KBM-7 (cell line): ENCODE data around the gene FAM111B.
A peak's percentile ranks its signal among the peaks of the same experiment; 100 is the strongest.
"Not testable (repeated sequence)": the region's sequence is repeated elsewhere in the genome, so short reads cannot be mapped to it uniquely, and the experiment has no call there.

ENCODE experiments used
- DNase-seq: peaks from one replicate; pipeline ENCODE4 v3.0.0-alpha.2; 2015
- in situ Hi-C: fragments of 300-500 bp; cut with MboI; formaldehyde crosslinking; loops from 2 replicates; pipeline ENCODE4 v1.14.3; 2020; ENCODE audit warnings: low sequenced_read_pairs, low pct_unique_long_range_greater_than_20kb, mixed read lengths

FAM111B gene, protein sequence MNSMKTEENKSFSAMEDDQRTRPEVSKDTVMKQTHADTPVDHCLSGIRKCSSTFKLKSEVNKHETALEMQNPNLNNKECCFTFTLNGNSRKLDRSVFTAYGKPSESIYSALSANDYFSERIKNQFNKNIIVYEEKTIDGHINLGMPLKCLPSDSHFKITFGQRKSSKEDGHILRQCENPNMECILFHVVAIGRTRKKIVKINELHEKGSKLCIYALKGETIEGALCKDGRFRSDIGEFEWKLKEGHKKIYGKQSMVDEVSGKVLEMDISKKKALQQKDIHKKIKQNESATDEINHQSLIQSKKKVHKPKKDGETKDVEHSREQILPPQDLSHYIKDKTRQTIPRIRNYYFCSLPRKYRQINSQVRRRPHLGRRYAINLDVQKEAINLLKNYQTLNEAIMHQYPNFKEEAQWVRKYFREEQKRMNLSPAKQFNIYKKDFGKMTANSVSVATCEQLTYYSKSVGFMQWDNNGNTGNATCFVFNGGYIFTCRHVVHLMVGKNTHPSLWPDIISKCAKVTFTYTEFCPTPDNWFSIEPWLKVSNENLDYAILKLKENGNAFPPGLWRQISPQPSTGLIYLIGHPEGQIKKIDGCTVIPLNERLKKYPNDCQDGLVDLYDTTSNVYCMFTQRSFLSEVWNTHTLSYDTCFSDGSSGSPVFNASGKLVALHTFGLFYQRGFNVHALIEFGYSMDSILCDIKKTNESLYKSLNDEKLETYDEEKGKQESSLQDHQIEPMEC

DNA sequence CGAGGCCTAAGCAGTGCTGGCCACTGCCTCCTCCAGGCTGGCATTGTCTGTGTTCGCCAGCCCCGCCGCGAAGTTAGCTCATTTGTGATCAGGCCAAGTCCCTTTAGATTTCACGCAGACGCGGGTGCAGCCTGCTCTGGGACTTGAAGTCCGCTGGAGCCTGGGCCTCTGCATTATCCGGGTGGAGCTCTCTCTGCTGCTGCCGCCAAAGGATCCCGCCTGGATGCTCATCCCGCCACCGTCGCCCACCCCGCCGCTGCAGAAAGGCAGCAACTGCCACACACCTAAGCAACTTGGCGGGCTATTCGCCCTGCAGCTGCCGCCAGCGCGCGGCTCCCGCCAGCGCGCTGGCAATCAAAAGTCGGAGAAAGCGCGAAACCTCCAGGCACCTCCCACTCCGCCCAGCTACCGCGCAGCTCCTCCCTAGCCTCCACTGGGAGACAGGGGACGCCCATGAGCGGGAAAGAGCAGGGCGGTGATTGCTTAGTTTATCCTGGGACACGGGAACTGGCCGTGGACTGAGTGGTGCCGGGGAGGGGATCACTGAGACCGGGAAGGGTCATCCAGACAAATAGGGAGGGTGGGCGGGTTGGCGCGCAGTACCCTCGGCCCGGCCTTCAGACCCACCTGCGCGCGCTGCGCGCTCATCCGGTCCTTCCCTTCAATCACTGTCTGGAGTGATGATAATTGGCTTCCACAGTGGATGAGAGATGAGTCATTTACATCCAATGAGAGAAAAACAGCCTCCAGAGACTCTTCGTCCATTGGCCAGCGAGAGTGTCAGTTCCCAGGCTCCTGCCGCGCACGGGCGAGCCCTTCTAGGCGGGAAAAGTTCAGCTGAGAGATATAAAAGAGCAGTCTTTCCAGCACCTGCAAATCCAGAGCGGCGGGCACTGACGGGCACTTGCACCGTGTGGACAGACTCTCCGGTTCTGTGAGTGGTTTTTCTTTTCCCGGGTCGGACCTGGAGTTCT lies at the start of gene FAM111B:
TSS of gene FAM111B (plus strand) at position 875 of the 974 bp plus-strand sequence. CDS start 2,389 bp downstream, outside the sequence.
- peak; percentile 83 for DNase-seq
- in situ Hi-C loops, result no loop called here

DNA sequence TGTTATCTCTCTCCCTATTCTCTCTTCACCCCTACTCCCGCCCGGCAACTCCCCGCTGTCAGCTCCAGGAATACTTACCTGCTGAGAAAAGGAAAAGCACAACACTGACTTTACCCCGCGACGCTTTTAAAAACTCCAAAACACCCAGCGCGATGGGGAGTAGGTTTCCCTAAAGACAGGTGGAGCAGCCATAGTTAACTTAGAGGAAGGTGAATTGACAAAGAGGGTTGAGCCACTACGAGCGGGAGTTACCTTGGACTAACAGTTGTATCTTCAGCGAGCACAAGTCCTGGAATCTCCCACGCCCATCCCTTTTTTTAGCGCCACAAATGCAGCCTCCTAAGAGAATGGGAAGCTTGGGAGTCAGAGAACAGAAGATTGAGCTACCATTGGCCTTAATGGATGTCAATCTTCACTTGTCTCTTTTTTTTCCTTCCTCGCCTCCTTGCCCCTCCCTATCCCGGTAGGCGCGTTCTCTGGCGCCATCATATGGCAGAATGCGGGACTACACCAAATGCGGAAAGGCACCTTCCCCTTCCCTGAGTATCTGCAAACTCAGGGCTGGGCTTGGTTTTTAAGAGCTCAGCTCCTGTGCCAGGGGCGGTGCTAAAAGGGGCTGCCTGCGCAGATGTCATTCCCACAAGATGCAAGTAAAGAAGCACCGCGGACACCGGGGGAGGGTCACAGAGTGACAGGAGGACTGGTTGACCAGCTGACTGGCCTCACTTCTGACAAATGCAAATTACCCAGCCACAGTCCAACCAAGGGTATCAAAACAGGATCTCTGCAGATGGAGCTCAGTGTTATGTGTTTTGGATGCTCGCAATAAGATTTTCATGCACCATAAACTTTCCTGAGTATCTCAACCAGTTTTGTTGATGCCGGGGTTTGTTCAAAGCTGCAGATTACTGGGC lies 48.7 kb upstream of the FAM111B start:
- in situ Hi-C loops, result not testable (repeated sequence)
- peak; percentile 97 for DNase-seq

DNA sequence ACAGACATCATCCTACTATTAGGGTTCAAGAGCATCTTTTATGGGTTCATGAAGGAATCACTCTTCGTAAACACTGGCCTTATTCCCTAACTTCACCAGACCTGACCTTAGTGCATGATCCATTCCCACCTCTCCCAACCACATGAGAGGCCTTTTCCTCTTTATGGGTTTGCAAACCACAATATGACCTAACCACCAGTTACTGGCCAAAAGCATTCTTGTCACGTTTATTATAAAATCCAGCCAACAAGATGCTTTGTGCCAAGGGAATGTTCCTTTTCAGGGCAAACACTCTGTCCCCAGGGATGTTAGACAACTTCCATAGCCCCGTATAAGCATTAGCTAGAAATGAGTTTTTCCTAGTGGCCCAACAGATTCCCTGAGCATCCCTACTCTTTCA lies 46.9 kb upstream of the FAM111B start:
- DNase-seq, in situ Hi-C loops: not testable (repeated sequence)

DNA sequence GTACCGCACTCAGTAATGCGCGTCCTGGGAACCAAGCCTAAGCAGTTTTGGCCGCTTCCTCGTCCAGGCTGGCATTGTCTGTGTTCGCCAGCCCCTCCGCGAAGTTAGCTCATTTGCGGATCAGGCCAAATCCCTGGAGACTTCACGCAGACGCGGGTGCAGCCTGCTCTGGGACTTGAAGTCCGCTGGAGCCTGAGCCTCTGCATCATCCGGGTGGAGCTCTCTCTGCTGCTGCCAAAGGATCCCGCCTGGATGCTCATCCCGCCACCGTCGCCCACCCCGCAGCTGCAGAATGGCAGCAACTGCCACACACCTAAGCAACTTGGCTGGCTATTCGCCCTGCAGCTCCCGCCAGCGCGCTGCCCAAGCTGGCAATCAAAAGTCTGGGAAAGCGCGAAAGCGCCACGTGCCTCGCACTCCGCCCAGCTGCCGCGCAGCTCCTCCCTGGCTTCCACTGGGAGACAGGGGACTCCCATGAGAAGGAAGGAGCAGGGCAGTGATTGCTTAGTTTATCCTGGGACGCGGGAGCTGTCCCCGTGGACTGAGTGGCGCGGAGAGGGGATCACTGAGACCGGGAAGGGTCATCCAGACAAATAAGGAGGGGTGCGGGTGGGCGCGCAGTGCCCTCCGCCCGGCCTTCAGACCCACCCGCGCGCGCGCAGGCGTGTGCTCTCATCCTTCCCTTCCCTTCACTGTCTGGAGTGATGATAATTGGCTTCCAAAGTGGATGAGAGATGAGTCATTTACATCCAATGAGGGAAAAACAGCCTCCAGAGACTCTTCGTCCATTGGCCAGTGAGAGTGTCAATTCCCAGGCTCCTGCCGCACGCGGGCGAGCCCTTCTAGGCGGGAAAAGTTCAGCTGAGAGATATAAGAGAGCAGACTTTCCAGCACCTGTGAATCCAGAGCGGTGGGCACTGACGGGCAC lies 44.2 kb upstream of the FAM111B start:
- no peak for DNase-seq
- in situ Hi-C loops, result no loop called here

DNA sequence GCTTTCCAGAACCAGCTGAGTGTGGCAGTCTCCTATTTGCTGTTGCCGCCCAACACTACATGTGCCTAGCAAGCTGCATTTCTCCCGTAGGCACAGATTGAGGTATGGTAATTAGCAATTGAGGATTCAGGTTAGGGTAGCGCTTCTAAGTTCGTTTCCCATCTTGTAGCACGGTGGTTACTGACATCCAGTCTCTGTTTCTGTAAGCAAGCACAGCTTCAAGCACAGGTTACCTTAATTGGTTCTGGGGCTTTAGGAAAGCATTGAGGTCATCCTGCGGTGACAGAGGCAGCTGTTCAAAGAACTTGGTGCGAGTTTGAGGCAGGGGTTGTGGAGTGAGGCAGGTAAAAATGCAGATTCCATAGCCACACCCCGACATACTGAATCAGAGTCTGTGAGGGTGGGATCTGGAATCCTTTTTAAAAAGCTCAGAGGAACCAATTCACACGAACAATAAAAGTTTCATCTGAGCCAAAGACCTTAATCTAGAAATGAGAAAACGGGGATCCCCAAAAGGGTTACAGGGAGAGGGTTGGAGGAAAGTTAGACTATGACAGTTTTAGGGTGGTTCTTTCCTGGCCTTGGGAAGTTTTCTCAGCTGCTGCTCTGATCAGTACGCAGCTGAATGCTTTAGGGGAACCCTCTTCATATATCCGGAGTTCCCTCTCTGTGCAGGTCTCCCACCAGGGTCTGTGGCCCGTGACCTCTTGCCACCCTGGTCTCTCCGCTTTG lies 42.9 kb upstream of the FAM111B start:
- in situ Hi-C loops, DNase-seq: not testable (repeated sequence)

DNA sequence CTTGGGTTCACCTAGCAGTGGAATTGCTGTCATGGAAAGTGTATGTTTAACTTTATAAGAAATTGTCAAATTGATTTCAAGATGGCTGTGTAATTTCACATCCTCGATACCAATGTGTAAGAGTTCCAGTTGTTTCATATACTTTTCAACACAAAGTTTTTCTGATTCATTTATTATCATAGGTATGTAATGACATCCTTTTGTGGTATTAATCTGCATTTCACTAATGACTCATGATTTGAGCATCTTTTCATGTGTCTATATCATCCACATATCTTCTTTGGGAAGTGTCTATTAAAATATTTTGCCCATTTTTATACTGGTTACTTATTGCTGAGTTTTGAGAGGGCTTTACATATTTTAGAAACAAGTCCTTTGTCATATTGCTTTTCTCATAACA lies 38.0 kb upstream of the FAM111B start:
- no peak for DNase-seq
- in situ Hi-C loops, result no loop called here

DNA sequence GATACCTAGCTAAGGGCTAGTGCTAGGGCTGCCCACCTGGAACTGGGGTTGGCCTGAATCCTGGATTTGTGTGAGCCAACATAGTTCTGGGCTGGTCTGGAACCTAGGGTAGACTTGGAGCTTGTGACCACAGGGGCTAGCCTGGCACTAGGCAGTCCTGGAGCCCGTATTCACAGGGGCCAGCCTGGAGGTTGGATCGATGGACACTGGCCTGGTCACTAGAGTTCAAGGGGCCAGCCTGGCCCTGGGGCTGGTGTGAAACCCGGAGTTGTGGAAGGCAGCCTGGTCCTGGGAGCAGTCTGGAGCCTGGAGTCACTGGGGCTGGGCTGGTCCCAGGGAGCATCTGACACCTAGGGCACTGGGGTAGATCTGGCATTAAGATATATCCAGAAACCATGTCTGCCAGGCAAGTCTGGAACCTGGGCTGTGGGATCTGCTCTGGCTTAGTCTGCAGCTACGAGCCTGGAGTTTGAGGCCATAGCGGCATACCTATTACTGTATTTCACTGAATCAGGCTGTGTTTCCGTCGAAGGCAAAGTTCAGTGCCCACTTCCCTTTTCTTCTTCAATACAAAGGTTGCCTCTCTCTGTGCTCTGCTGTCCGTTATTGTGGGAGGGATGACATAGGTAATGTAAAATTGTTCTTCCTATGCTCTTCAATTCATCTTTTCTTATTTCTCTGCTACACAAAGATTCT lies 30.0 kb upstream of the FAM111B start:
- peak; percentile 72 for DNase-seq
- in situ Hi-C loops, result no loop called here

DNA sequence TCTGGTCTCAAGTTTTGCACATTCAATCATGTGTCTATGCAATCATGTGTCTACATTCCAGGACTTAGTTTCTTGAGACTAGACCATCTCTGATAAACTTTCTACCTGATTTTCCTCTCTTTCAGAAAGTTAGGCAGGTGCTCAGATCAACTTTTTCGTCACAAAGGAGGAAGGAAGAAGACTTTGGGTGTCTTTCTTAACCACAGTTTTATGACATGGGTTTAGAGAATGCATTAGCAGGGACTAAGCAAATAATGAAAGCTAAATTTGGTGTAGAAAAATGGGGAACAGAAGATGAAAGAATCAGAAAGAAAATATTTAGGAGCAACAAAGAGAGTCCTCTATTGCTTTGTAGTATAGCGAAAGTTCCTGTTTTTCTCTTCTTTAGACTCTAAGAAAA lies 28.6 kb upstream of the FAM111B start:
- peak; percentile 42 for DNase-seq
- in situ Hi-C loops, result no loop called here

DNA sequence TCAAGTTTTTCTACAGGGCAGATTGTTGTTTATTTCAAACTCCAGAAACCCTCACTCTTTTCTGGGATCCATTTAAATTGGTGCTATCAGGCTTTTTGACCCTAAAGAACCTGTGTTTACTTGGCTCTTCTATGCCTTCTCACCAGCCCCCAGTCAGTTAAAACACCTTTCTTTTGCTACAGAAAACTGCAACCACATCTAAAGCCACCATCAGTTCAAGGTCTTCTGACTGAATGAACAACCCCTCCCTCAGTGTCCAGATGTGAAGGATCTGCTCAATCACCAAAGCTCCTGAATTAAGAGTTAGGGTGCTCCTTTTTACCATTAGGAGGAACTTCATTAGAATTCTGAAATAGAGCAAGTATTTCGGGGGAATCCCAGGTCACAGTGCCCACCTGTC lies 28.0 kb upstream of the FAM111B start:
- in situ Hi-C loops, result no loop called here
- DNase-seq, result no peak

DNA sequence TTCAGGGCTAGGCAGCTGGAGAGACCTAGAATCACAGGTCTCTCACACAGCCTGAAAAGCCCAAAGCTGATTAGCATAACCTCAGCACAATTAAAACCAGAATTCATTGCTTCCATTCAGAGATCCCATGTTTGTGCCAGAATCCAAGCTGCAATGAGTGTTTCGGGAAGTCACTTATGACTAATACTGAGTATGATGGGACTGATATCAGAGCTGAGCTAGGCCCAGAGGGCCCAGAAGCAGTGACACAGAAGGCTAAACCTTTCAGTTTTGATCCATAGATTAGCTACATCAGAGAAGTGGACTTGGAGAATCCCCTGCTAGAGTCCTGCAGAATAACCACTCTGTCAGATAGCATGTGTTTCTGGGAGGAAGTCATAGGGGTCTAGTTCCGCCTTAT lies 26.6 kb upstream of the FAM111B start:
- in situ Hi-C loops, DNase-seq: not testable (repeated sequence)

DNA sequence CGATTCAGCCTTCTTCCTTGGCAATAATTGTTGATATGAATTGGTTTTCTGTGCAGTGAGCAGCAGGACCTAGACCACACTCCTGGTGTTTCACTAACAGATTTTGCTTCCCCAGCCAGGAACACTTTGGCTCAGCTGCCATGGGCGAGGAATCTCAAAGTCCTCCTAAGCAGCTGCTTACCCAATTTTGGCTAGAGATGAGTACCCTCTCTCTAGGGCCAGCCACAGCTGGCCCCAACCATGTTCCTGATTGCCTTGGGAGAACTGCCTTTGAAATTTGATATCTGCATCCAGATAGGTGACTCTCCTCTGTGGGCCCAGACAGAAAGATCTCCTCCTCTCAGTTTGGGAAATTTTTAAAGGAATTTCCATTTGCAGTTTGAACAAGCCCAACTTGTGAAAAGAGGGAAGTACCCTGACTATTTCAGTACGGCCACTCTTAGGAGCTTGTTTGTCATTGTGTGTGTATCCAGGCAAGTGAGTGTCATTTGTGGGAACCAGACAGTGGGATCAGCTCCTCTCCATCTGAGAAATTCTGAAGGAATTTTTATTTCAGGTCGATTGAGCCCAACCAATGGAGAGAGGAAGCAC lies 25.5 kb upstream of the FAM111B start:
- in situ Hi-C loops, DNase-seq: not testable (repeated sequence)

DNA sequence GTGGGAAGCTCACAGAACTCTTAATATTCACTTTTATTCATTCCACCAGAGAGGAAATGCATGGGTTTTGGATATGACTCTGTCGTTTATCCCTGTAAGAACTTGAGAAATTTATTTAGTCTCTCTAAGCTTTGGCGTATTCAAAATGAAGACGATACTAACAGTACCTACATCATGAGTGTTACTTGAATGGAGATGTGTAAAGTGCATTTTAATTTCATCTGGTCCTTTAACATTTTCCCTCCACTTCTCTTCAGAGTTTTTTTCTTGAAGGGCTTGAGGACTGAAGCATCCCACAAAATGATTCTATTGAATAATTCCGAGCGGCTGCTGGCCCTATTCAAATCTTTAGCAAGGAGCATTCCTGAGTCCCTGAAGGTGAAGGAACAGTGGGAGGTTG lies 21.0 kb upstream of the FAM111B start, which contains the start of gene GLYATL1B:
TSS of gene GLYATL1B (plus strand) at position 301 of the 400 bp plus-strand sequence. CDS start at position 301, 0 bp downstream.
- DNase-seq, in situ Hi-C loops: not testable (repeated sequence)

DNA sequence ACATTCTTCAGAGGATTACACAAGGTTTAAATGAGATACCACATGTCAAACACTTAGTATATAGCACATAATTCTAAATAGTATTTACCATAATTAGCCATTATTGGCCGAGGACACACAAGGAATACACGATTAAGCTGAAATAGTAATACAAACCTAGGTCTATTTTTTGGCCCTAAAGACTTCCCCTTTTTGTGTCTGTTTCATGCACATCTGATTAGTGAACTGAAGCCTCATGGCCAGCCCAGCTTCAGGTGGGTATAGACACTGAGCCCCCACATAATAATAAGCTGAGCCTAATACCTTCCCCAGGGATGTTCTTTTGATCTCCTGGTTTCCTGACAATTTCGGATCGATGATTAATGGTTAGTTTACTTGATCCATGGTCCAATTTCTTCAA lies 18.9 kb upstream of the FAM111B start:
- in situ Hi-C loops, result no loop called here
- no peak for DNase-seq

DNA sequence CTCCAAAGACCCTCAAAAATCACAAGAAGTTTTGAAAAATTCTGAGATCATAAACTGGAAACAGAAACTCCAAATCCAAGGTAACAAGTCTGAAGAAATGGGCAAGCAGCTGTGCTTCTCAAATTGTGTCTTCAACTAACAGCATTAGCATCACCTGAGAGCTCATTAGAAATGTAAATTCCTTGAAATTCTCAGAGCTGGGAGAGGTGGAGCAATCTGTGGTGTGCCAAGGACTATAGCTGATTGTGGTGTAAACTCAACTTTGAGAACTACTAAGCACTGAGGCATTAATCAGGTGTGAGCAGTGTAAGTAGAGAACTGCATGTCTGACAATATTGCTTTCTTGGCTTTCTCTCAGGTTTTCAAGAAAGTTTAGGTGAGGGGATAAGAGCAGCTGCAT lies 13.5 kb upstream of the FAM111B start:
- DNase-seq, in situ Hi-C loops: not testable (repeated sequence)

DNA sequence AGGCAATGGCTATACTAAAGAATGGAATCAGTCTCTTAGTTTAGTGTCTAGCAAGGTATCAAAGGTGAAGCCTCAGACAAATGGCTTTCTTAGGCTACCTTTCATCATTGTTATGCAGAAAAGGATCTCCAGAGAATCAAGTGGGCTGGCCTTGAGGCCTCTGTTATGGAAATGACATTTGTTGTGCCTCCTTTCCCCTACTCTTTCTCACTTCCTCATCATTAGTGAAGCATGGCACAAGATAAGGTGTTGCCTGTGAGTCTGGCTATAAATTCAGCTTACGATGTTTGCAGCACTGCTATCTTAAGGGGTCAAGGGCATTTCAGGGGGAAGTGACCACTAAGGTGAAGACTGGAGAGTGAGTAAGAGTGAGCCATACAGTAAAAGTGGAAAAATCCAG lies 11.8 kb upstream of the FAM111B start:
- DNase-seq, in situ Hi-C loops: not testable (repeated sequence)
